GM23338 (cell line): ENCODE measurements around the gene AANAT. TPM values are rescaled to one million over a fixed set of nuclear protein-coding genes. Genes with fewer than 3 reads are reported as not detected.

ENCODE experiments used
- ATAC-seq: fragments of 200-7000 bp; cut with Tn5 transposase; 3 replicates; pipeline ENCODE4 v1.9.1; 2020
- DNase-seq: peaks from one replicate; pipeline ENCODE4 v3.0.0-alpha.2; 2015; ENCODE audit warnings: low spot score
- H2AFZ ChIP-seq: fragments of 200-600 bp; sonication (generic); 2 replicates; pipeline ENCODE4 v1.8.0; 2016; ENCODE audit warnings: antibody characterized with exemption, mild to moderate bottlenecking, moderate library complexity
- H3F3A ChIP-seq: fragments of 200-600 bp; sonication (generic); replicated peaks from 2 replicates; pipeline ENCODE4 v1.8.0; 2017; ENCODE audit warnings: antibody characterized with exemption, mixed run types, low read depth
- H3K27ac ChIP-seq: fragments of 200-600 bp; sonication (generic); 2 replicates; pipeline ENCODE4 v1.6.1; 2016; ENCODE audit warnings: low read depth
- H3K27me3 ChIP-seq: fragments of 200-600 bp; sonication (generic); 2 replicates; pipeline ENCODE4 v1.8.0; 2016; ENCODE audit warnings: mild to moderate bottlenecking, mixed run types, moderate library complexity; ENCODE audit not compliant: insufficient read depth
- H3K36me3 ChIP-seq: fragments of 200-600 bp; sonication (generic); 2 replicates; pipeline ENCODE4 v1.8.0; 2016; ENCODE audit warnings: mild to moderate bottlenecking; ENCODE audit not compliant: insufficient read depth
- H3K4me1 ChIP-seq: fragments of 200-600 bp; sonication (generic); 2 replicates; pipeline ENCODE4 v1.8.0; 2016; ENCODE audit warnings: mild to moderate bottlenecking, moderate library complexity; ENCODE audit not compliant: insufficient read depth
- H3K4me2 ChIP-seq: fragments of 200-600 bp; sonication (generic); 2 replicates; pipeline ENCODE4 v1.7.1; 2017; ENCODE audit warnings: mixed run types
- H3K4me3 ChIP-seq: fragments of 200-600 bp; sonication (generic); 2 replicates; pipeline ENCODE4 v1.6.1; 2016; ENCODE audit warnings: mixed run types
- H3K79me2 ChIP-seq: fragments of 200-600 bp; sonication (generic); replicated peaks from 2 replicates; pipeline ENCODE4 v1.8.0; 2017; ENCODE audit warnings: mild to moderate bottlenecking; ENCODE audit not compliant: insufficient read depth
- H3K9me2 ChIP-seq: fragments of 200-600 bp; sonication (generic); 2 replicates; pipeline ENCODE4 v1.8.0; 2017; ENCODE audit not compliant: insufficient read depth
- H4K20me1 ChIP-seq: fragments of 200-600 bp; sonication (generic); replicated peaks from 2 replicates; pipeline ENCODE4 v1.8.0; 2017; ENCODE audit warnings: mild to moderate bottlenecking; ENCODE audit not compliant: insufficient read depth
- H3K27ac Mint-ChIP-seq: 2 replicates; pipeline ENCODE4 v1.8.0; 2020; ENCODE audit warnings: inconsistent platforms, mild to moderate bottlenecking, moderate library complexity, mixed read lengths
- H3K27me3 Mint-ChIP-seq: 3 replicates; pipeline ENCODE4 v1.8.0; 2022; ENCODE audit warnings: low read depth, mild to moderate bottlenecking, moderate library complexity, mixed read lengths, inconsistent platforms; ENCODE audit not compliant: insufficient read depth, poor library complexity
- H3K36me3 Mint-ChIP-seq: 3 replicates; pipeline ENCODE4 v1.8.0; 2021; ENCODE audit warnings: low read depth, mild to moderate bottlenecking, inconsistent platforms, moderate library complexity, mixed read lengths
- H3K4me1 Mint-ChIP-seq: 3 replicates; pipeline ENCODE4 v1.8.0; 2020; ENCODE audit warnings: mild to moderate bottlenecking, inconsistent platforms, mixed read lengths
- H3K4me3 Mint-ChIP-seq: 3 replicates; pipeline ENCODE4 v1.8.0; 2021; ENCODE audit warnings: moderate library complexity, mild to moderate bottlenecking, inconsistent platforms, mixed read lengths
- H3K9me3 Mint-ChIP-seq: 3 replicates; pipeline ENCODE4 v1.8.0; 2020; ENCODE audit warnings: moderate library complexity, mild to moderate bottlenecking, inconsistent platforms, mixed read lengths
- CREB1 ChIP-seq: fragments of 250-450 bp; sonication (Bioruptor Pico); IDR thresholded peaks from 2 replicates; pipeline ENCODE4 v1.5.0; 2020; ENCODE audit warnings: low read depth, mild to moderate bottlenecking, moderate library complexity
- CTCF ChIP-seq, 2 experiments: fragments of 200-600 bp in 1 of 2; sonication (generic) in 1 of 2; conservative IDR thresholded peaks; 2 replicates each; pipeline versions ENCODE4 v1.5.1 to v1.6.1; 2016 to 2017; ENCODE audit warnings: antibody characterized with exemption in 2 of 2, low read depth in 2 of 2, mild to moderate bottlenecking in 2 of 2, moderate library complexity in 1 of 2
- EZH2 ChIP-seq: fragments of 200-600 bp; sonication (generic); IDR thresholded peaks from one replicate; pipeline ENCODE4 v1.8.0; 2017; ENCODE audit warnings: antibody characterized with exemption, mild to moderate bottlenecking, low read depth; ENCODE audit not compliant: unreplicated experiment
- EZH2phosphoT487 ChIP-seq: fragments of 200-600 bp; sonication (generic); IDR thresholded peaks from one replicate; pipeline ENCODE4 v1.8.1; 2018; ENCODE audit warnings: antibody characterized with exemption; ENCODE audit not compliant: unreplicated experiment
- NANOG ChIP-seq: IDR thresholded peaks from 2 replicates; pipeline ENCODE4 v1.6.1; 2016; ENCODE audit warnings: antibody characterized with exemption, borderline replicate concordance
- POLR2AphosphoS5 ChIP-seq: IDR thresholded peaks from 2 replicates; pipeline ENCODE4 v1.6.1; 2016; ENCODE audit warnings: antibody characterized with exemption, low read depth
- STAT1 ChIP-seq: IDR thresholded peaks from one replicate; pipeline ENCODE4 v1.6.1; 2016; ENCODE audit warnings: antibody characterized with exemption; ENCODE audit not compliant: unreplicated experiment
- ZNF331 ChIP-seq: fragments of 250-450 bp; sonication (Bioruptor Pico); IDR thresholded peaks from 2 replicates; pipeline ENCODE4 v1.5.0; 2020; ENCODE audit warnings: low read depth, mild to moderate bottlenecking, moderate library complexity
- ZNF462 ChIP-seq: fragments of 250-450 bp; sonication (Bioruptor Pico); IDR thresholded peaks from 2 replicates; pipeline ENCODE4 v1.5.0; 2020; ENCODE audit warnings: mild to moderate bottlenecking, moderate library complexity
- polyA plus RNA-seq: library from polyadenylated mRNA; unstranded; fragments of >200 nt; fragmentation: Nextera tagmentation; extraction: Ambion mirVana; gene quantifications from 2 replicates; pipeline ENCODE4 v1.2.1, GENCODE V29; 2016
- total RNA-seq: library from RNA; depleted of rRNA; stranded (reverse); fragments of >200 nt; shearing (Covaris generic); gene quantifications from 2 replicates; pipeline ENCODE4 v1.2.3, GENCODE V29; 2014

AANAT gene
- total and polyA plus RNA-seq, 2 experiments from 2014 or later, result 0.28 to 1.0 TPM

DNA sequence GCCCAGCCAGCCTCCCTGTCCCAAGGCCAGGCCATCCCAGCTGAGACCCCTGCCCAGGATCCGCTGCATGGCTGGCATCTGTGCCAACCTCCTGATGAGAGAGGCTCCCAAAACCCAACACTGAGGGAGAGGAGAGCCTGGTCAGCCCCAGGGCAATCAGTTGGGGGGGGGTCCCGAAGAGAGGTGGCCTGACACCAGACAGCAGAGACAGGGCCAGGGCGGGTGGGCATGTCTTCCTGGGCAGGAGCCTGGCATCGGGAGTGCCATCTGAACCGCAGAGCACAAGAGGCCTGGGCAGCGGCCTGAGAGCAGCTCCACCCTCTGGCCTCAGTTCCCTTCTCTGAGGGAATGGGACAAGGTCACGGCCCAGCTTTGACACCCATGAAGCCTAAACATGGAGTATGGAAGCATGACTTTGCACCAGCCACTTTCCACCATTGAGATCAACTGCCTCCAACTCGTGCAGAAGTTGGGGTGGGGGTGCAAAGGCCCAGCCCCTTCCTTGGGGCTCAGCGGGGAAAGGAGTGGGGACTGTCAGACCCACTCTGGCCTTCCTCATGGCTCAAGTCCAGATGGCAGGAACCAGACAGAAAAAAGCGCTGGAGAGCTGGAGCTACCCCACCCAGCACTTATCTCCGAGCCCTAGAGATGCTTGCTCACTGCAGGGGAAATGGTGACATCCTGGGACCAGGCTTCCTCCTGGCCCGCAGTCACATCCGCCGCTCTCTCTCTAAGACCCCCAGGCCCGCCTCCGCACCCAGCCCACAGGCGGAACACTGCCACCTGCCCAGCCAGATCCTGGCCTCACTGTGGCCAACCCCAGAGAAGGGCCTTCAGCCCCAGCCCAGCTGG, 24.1 kb downstream of the AANAT start:
- Histone ChIP-seq H2AFZ (no peak overlapping the region), H4K20me1 (peaks cover 12% of the 10 kb centered on the region), H3K4me2 (no peak overlapping the region), H3K4me3 (no peak overlapping the region), H3K4me1 (peaks cover 10% of the 10 kb centered on the region), H3K36me3 (no peaks in the 10 kb centered on the region), H3F3A (no peaks in the 10 kb centered on the region), H3K27me3 (no peaks in the 10 kb centered on the region), H3K79me2 (no peaks in the 10 kb centered on the region), H3K9me2 (no peaks in the 10 kb centered on the region), H3K27ac (no peak overlapping the region)
- H3K27ac Mint-ChIP-seq, result no peak overlapping the region
- peaks cover 16% of the 10 kb centered on the region for H3K4me1 Mint-ChIP-seq
- no peaks in the 10 kb centered on the region for H3K9me3 Mint-ChIP-seq
- peaks cover 12% of the 10 kb centered on the region for H3K27me3 Mint-ChIP-seq
- H3K36me3 Mint-ChIP-seq, result no peaks in the 10 kb centered on the region
- DNase-seq (no peak), ATAC-seq (no peak; the same call in 2 of the 3 replicates)
- TF ChIP-seq ZNF331 (CRISPR knock-in tag) (no peak), EZH2 (no peak), NANOG (no peak), CREB1 (CRISPR knock-in tag) (no peak), POLR2AphosphoS5 (no peak), CTCF (conservative IDR thresholded peaks at IDR 0.05; ENCODE audit: low read depth in 2 of 2) (no peak), ZNF462 (CRISPR knock-in tag) (no peak), STAT1 (no peak), EZH2phosphoT487 (no peak)
- H3K4me3 Mint-ChIP-seq, result no peak overlapping the region
